Transverse colon (tissue), 4 donors: ENCODE data around the gene EFCAB8. TPM values are rescaled to one million over a fixed set of nuclear protein-coding genes. Genes with fewer than 3 reads are reported as not detected.

Experiments used
- DNase-seq: peaks from one replicate; pipeline ENCODE4 v3.0.0-alpha.2; 2019
- H3K27ac ChIP-seq, 4 donors: fragments of 200-600 bp; sonication (generic); 2 replicates each; pipeline ENCODE4 v1.5.1; 2016 to 2018; ENCODE audit warnings: inconsistent platforms in 4 of 4
- H3K27me3 ChIP-seq: fragments of 200-600 bp; sonication (generic); 2 replicates; pipeline ENCODE4 v1.5.1; 2017; ENCODE audit warnings: inconsistent platforms
- H3K36me3 ChIP-seq, 4 donors: fragments of 200-600 bp; sonication (generic); 2 replicates each; pipeline ENCODE4 v1.5.1; 2017 to 2019; ENCODE audit warnings: inconsistent platforms in 4 of 4
- H3K4me1 ChIP-seq, 4 donors: fragments of 200-600 bp; sonication (generic); 2 replicates each; pipeline ENCODE4 v1.5.1; 2017 to 2020; ENCODE audit warnings: inconsistent platforms in 4 of 4
- H3K4me3 ChIP-seq, 4 donors: fragments of 200-600 bp; sonication (generic); 1 replicate in 1 of 4; 2 replicates in 3 of 4; pipeline versions ENCODE4 v1.5.1 to v1.6.1; 2017 to 2019; ENCODE audit warnings: inconsistent platforms in 4 of 4
- H3K9me3 ChIP-seq, 2 donors: fragments of 200-600 bp; sonication (generic); 2 replicates each; pipeline ENCODE4 v1.5.1; 2017 to 2019; ENCODE audit warnings: inconsistent platforms in 2 of 2
- CTCF ChIP-seq, 5 experiments: fragments of 200-600 bp in 3 of 5; fragments of 450-650 bp in 2 of 5; sonication (generic) in 3 of 5; IDR thresholded peaks; 1 replicate in 2 of 5; 2 replicates in 3 of 5; pipeline ENCODE4 v1.5.1; 2016 to 2017; ENCODE audit warnings: antibody characterized with exemption in 5 of 5, inconsistent platforms in 3 of 5, mild to moderate bottlenecking in 2 of 5, moderate library complexity in 1 of 5
- EP300 ChIP-seq: sonication (generic); formaldehyde crosslinking; IDR thresholded peaks from one replicate; pipeline ENCODE4 v1.6.1; 2017; ENCODE audit warnings: antibody characterized with exemption, low read depth
- POLR2A ChIP-seq: fragments of 450-650 bp; IDR thresholded peaks from one replicate; pipeline ENCODE4 v1.6.1; 2016; ENCODE audit warnings: antibody characterized with exemption, mild to moderate bottlenecking, moderate library complexity
- POLR2AphosphoS5 ChIP-seq, 3 donors: sonication (generic); formaldehyde crosslinking; IDR thresholded peaks; one replicate each; pipeline ENCODE4 v1.6.1; 2016; ENCODE audit warnings: antibody characterized with exemption in 3 of 3
- WGBS, 2 donors: methylation state at CpG; one replicate each; pipeline ENCODE4 v1.1.5; 2018; ENCODE audit warnings: low coverage in 1 of 2; 5-methylcytosine and 5-hydroxymethylcytosine counted together
- in situ Hi-C, 4 donors: fragments of 200-750 bp; cut with MboI; loops; one replicate each; pipeline versions ENCODE4 v1.15.0 to v1.15.1; 2017; ENCODE audit warnings: low sequenced_read_pairs in 3 of 4, low pct_ligation_motif_present in 1 of 4, low pct_unique_long_range_greater_than_20kb in 1 of 4
- intact Hi-C: fragments of 100-400 bp; cut with DNase I; formaldehyde crosslinking; loops from one replicate; pipeline ENCODE4 v1.15.1; 2023; ENCODE audit warnings: low total_unique reads
- total RNA-seq, 4 donors: library from RNA; depleted of rRNA; stranded (reverse); fragments of >200 nt; gene quantifications; one replicate each; pipeline ENCODE4 v1.1.0, GENCODE V29; 2016

EFCAB8 gene
- total RNA-seq, 4 donors from 2014 or later = 0.14 TPM; not detected in 3

GRCh38 chr20:32968478-32969241, 109.9 kb downstream of the EFCAB8 start:
- H3K4me1 ChIP-seq = peaks cover 0 to 5% (median 0%) of the 10 kb centered on the region in 4 donors
- no peak for DNase-seq
- WGBS, 2 donors = 53% methylated on average over 19 of the region's 19 CpGs; no CpG with 5 or more reads in 1 of the 2 donors
- H3K36me3 ChIP-seq = no peaks in the 10 kb centered on the region
- intact Hi-C loops (no loop called here), in situ Hi-C loops (no loop called here)
- H3K27ac ChIP-seq = no peak overlapping the region
- H3K27me3 ChIP-seq = no peaks in the 10 kb centered on the region
- H3K9me3 ChIP-seq = no peaks in the 10 kb centered on the region
- no peak for TF ChIP-seq POLR2AphosphoS5 (IDR thresholded peaks at IDR 0.05)
- no peak for TF ChIP-seq CTCF (IDR thresholded peaks at IDR 0.05)
- no peak for TF ChIP-seq EP300
- TF ChIP-seq POLR2A = no peak
- no peak overlapping the region for H3K4me3 ChIP-seq

DNA sequence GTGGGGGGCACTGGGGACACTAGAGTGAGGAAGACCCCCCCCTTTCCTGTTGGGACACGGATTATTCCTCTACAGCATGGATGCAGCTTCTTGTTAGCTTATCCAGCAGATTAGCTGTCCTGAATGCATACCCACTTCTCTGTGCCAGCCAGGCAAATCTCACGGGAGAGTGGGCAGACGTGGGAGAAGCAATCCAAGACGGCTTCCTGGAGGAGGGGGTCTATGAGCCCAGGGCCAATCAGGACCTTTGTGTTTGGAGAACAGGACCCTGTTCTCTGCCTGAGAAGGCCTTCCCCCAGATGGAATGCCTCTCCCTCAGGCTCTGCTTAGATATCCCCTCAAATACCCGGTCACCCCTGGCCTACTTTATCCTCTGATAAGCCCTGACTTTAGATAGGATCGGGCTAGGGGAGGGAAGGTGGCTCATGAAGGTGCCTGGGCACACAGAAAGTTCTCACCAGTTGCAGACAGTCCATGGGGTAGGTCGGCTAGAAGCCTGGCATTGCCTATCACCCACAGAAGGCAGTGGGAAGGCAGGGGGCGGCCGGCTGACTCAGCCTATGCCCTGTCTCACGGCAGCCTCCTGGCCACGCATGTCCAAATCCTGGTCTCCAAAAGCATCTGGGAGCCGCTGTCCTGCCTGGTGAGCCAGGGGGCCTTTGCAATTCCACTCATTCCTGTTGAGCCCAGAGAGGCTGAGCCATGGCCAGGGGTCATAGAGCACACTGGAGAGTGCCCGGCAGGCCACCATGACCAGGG, 110.8 kb downstream of the EFCAB8 start:
- H3K4me3 ChIP-seq = no peak overlapping the region
- 90% methylated on average over 12 of the region's 13 CpGs; no CpG with 5 or more reads in 1 of the 2 donors for WGBS, 2 donors
- no peak for DNase-seq
- TF ChIP-seq POLR2A = no peak
- TF ChIP-seq EP300 = no peak
- TF ChIP-seq POLR2AphosphoS5 (IDR thresholded peaks at IDR 0.05) = no peak
- no peak for TF ChIP-seq CTCF (IDR thresholded peaks at IDR 0.05)
- intact Hi-C loops (no loop called here), in situ Hi-C loops (no loop called here)
- H3K36me3 ChIP-seq = no peaks in the 10 kb centered on the region
- no peaks in the 10 kb centered on the region for H3K9me3 ChIP-seq
- H3K4me1 ChIP-seq = peaks cover 0 to 5% (median 0%) of the 10 kb centered on the region in 4 donors
- no peak overlapping the region for H3K27ac ChIP-seq
- H3K27me3 ChIP-seq = no peaks in the 10 kb centered on the region

DNA sequence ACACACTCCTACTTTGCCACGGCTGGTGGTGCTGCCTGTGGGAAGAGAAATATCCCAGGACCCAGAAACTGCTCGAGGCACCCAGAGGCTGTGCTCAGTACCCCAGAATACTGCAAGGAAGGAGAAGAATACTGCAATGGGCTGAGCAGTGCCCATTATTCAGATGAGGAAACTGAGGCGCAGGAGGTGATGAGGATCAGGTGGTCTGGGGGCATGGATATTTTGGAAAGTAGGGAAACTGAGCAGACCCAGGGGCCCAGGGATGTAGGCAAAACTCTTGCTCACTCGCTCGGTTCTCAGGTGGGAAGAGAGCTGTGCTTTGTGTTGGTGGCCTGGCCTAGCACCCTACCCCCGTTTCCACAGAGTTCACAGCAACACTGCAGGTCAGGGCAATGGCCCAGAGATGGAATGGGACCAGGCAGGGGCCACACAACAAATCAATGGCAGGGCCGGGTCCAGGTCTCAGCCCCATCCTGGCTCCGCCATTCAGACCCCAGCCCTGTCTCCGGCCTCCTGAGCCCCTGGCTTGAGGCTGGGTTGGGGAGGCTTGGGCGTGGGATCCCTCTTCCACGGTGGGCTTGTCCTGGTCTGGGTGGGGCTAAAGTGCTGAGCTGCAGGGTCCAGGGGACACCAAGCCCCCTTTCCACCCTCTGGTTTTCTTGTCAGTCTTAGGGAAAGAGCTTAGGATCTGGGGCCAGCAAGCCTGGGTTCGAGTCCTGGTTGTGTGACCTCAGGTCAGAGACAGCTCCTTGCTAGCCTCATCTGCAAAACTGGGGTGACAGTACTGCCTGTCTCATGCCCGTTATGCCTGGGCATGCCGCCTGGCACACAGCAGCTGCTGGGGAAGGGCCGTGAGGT, 111.6 kb downstream of the EFCAB8 start:
- 80 to 89% methylated on average over 2 to 15 of the region's 15 CpGs for WGBS, 2 donors
- in situ Hi-C loops = no loop called here
- DNase-seq = no peak

GRCh38 chr20:32970973-32971300, 112.2 kb downstream of the EFCAB8 start:
- Histone ChIP-seq H3K9me3 (no peaks in the 10 kb centered on the region), H3K27me3 (no peaks in the 10 kb centered on the region), H3K4me1 (peaks cover 0 to 5% (median 0%) of the 10 kb centered on the region in 4 donors), H3K4me3 (no peak overlapping the region), H3K36me3 (no peaks in the 10 kb centered on the region), H3K27ac (peak overlapping the region in 3 of 4 donors; percentile 31 to 57 (median 50))
- intact Hi-C loops (no loop called here), in situ Hi-C loops (no loop called here)
- 95 to 100% methylated on average over 2 of the region's 2 CpGs for WGBS, 2 donors
- no peak for TF ChIP-seq POLR2A
- no peak for DNase-seq

More for the DNA sequence above, 111.6 kb downstream of the EFCAB8 start:
- Histone ChIP-seq H3K27ac (peak overlapping the region in 3 of 4 donors; percentile 31 to 57 (median 50)), H3K36me3 (no peaks in the 10 kb centered on the region), H3K4me1 (peaks cover 0 to 5% (median 0%) of the 10 kb centered on the region in 4 donors), H3K4me3 (no peak overlapping the region), H3K27me3 (no peaks in the 10 kb centered on the region), H3K9me3 (no peaks in the 10 kb centered on the region)
- intact Hi-C loops = no loop called here
- TF ChIP-seq POLR2A = no peak
- no peak for TF ChIP-seq POLR2AphosphoS5 (IDR thresholded peaks at IDR 0.05)
